BJ (cell line): ENCODE data around the gene WDR33. TPM values are rescaled to one million over a fixed set of nuclear protein-coding genes. Genes with fewer than 3 reads are reported as not detected.
"Not testable (repeated sequence)": the region's sequence is repeated elsewhere in the genome, so short reads cannot be mapped to it uniquely, and the experiment has no call there.

Experiments
- CTCF ChIA-PET: fragments of 350-600 bp; formaldehyde crosslinking; extraction: SDS; loops from one replicate; lab custom pipeline; 2021; ENCODE audit warnings: antibody characterized with exemption, inconsistent platforms; lab: Yijun Ruan, JAX
- POLR2A ChIA-PET: fragments of 300-600 bp; sonication (Branson Sonifier 250); formaldehyde crosslinking; extraction: SDS; loops from one replicate; lab custom pipeline; 2021; ENCODE audit warnings: antibody characterized with exemption; lab: Charles Lee
- DNase-seq: peaks from one replicate; pipeline ENCODE4 v3.0.0-alpha.2; 2011; ENCODE audit warnings: low read depth
- H3K27me3 ChIP-seq: 2 replicates; pipeline ENCODE4 v1.6.0; 2011; ENCODE audit warnings: low read length; ENCODE audit not compliant: control insufficient read depth, insufficient read depth
- H3K36me3 ChIP-seq: 2 replicates; pipeline ENCODE4 v1.5.1; 2011; ENCODE audit warnings: low read length; ENCODE audit not compliant: control insufficient read depth, insufficient read depth
- H3K4me3 ChIP-seq: 2 replicates; pipeline ENCODE4 v1.5.1; 2011; ENCODE audit warnings: low read depth, mild to moderate bottlenecking, control low read depth, low read length
- polyA plus RNA-seq: library from polyadenylated mRNA; depleted of rRNA; stranded (reverse); fragments of >200 nt; gene quantifications from 2 replicates; pipeline ENCODE4 v1.2.3, GENCODE V29; 2011
- TF ChIP-seq, protein P1 (sequence below): IDR thresholded peaks from 2 replicates; pipeline ENCODE4 v1.5.1; 2011; ENCODE audit warnings: low read depth, mild to moderate bottlenecking, control low read depth, inconsistent platforms, low read length, moderate library complexity; ENCODE audit not compliant: insufficient read depth

WDR33 gene
- polyA plus RNA-seq, 1 experiment = 14.8 TPM

DNA sequence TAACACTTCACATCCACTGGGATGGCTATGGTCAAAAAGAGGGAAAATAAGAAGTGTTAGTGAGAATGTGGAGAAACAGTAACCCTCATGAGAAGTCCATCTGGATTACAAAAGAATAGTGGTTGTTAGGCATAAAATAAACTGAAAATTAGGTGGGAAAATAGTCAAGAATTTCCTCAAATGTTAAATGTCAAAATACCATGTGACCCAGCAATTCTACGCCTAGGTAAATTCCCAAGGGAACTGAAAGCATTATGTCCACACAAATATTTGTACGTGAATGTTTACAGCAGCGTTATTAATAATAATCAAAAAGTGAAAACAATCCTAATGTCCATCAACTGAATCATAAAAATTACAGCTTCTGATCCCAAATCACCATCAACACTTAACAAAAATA, 11.0 kb downstream of the WDR33 start:
- CTCF ChIA-PET = no interaction called here
- POLR2A ChIA-PET = no interaction called here

DNA sequence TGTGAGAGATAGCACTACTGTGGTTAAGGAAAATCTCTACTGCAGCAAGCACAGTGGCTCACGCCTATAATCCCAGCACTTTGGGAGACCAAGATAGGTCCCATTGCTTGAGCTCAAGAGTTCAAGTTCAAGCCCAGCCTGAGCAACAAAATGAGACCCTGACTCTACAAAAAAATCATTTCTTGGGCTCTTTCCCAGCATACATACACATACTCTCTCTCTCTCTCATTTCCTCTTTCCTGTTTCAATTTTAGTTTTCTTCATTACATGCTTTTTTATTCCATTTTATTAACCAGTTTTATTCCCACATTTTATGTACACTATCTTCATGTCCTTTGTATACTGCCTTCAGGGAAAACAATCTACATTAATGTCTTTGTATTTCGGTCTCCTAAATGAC, 14.6 kb downstream of the WDR33 start:
- H3K27me3 ChIP-seq = no peaks in the 10 kb centered on the region
- ChIA-PET POLR2A (no interaction called here), CTCF (no interaction called here)
- TF ChIP-seq, protein P1, sequence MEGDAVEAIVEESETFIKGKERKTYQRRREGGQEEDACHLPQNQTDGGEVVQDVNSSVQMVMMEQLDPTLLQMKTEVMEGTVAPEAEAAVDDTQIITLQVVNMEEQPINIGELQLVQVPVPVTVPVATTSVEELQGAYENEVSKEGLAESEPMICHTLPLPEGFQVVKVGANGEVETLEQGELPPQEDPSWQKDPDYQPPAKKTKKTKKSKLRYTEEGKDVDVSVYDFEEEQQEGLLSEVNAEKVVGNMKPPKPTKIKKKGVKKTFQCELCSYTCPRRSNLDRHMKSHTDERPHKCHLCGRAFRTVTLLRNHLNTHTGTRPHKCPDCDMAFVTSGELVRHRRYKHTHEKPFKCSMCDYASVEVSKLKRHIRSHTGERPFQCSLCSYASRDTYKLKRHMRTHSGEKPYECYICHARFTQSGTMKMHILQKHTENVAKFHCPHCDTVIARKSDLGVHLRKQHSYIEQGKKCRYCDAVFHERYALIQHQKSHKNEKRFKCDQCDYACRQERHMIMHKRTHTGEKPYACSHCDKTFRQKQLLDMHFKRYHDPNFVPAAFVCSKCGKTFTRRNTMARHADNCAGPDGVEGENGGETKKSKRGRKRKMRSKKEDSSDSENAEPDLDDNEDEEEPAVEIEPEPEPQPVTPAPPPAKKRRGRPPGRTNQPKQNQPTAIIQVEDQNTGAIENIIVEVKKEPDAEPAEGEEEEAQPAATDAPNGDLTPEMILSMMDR = no peak
- H3K36me3 ChIP-seq = peaks cover 1% of the 10 kb centered on the region; the same call in 1 of the 2 replicates
- no peak for DNase-seq
- no peak overlapping the region for H3K4me3 ChIP-seq

More for the DNA sequence above, 11.0 kb downstream of the WDR33 start:
- H3K27me3 ChIP-seq = no peaks in the 10 kb centered on the region
- H3K4me3 ChIP-seq = no peak overlapping the region
- TF ChIP-seq, protein P1 = no peak
- DNase-seq = no peak
- peaks cover 1% of the 10 kb centered on the region; the same call in 1 of the 2 replicates for H3K36me3 ChIP-seq

DNA sequence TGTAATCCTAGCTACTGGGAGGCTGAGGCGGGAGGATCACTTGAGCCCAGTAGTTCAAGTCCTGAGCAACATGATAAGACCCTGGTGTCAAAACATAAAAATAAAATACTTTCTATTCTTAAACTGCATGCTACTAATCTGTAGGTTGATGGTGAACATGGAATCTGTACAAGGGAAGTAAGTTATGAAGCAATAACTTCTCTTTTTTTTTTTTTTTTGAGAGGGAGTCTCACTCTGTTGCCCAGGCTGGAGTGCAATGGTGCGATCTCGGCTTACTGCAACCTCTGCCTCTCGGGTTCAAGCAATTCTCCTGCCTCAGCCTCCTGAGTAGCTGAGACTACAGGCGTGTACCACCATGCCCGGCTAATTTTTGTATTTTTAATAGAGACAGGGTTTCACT, 16.1 kb downstream of the WDR33 start:
- CTCF ChIA-PET = interaction anchor here (0.9 kb wide), 1 partner anchor 18 kb away, joined by 4 read pairs; no protein-coding TSS in a partner anchor

DNA sequence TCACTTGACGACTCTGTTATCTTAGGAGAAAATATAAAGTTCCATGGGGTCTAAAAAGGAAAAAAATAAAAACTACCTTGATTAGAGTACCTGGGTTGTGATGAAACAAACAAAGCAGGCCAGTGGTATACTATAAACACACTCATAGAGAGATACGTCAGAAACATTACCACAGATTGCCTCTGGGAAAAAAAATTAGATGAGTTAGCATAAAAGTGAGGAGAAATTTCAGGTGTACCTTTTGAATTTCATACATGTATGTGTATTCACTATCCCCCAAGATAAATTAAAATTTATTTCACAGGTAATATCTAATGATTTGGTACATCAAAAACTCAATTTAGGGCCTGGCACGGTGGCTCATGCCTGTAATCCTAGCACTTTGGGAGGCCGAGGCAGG, 18.2 kb downstream of the WDR33 start:
- ChIA-PET POLR2A (no interaction called here), CTCF (interaction anchor here (0.6 to 1.0 kb wide), 2 partner anchors 14 to 33 kb away, joined by 4 read pairs; no protein-coding TSS in a partner anchor)
- Histone ChIP-seq H3K4me3 (no peak overlapping the region), H3K27me3 (no peaks in the 10 kb centered on the region), H3K36me3 (peaks cover 1% of the 10 kb centered on the region; the same call in 1 of the 2 replicates)
- TF ChIP-seq, protein P1 = no peak
- no peak for DNase-seq

More for the DNA sequence above, 16.1 kb downstream of the WDR33 start:
- POLR2A ChIA-PET, H3K36me3 ChIP-seq, H3K4me3 ChIP-seq, DNase-seq, H3K27me3 ChIP-seq: not testable (repeated sequence)

DNA sequence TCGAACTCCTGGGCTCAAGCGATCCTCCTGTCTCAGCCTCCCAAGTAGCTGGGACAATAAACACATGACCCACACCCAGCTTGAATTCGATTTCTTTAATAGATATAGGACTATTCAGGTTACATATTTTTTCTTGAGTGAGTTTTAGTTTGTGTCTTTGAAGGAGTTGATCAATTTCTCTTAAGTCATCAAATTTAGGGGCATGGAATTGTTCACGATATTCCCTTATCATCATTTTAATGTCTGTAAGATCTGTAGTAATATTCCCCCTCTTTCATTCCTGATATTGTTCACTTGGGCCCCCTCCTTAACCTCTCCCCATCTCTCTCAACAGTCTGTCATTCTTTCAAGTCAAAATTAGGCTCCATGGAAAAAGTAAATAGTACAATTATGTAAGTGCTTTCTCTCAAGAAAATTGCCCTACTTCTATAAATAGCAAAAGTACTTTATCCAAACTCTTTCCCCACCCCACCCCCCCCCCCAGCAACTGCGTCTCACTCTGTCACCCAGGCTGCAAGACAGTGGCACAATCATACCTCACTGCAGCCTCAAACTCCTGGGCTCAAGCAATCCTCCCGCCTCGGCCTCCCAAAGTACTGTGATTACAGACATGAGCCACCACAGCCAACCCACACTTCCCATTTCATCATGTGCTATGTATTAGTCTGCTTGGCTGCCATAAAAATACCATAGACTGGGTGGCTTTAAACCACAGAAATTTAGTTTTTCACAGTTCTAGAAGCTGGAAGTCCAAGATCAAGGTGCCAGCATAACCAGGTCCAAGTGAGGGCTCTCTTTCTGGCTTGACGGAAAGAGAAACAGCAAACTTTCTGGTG, 20.1 kb downstream of the WDR33 start:
- POLR2A ChIA-PET = no interaction called here
- no peaks in the 10 kb centered on the region for H3K36me3 ChIP-seq
- no peak overlapping the region for H3K4me3 ChIP-seq
- CTCF ChIA-PET = interaction anchor here (1.0 kb wide), 1 partner anchor 17 kb away, joined by 3 read pairs; no protein-coding TSS in a partner anchor
- no peaks in the 10 kb centered on the region for H3K27me3 ChIP-seq
- TF ChIP-seq, protein P1 = no peak
- no peak for DNase-seq
